Vagina (tissue), 2 donors: Measurements from ENCODE around the gene B3GNT3.

Source experiments
- CTCF ChIP-seq, 3 experiments: fragments of 450-650 bp in 2 of 3; fragments of 200-600 bp in 1 of 3; sonication (generic) in 1 of 3; IDR thresholded peaks; one replicate each; pipeline ENCODE4 v1.5.1; 2017 to 2019; ENCODE audit warnings: antibody characterized with exemption in 3 of 3, mild to moderate bottlenecking in 2 of 3, moderate library complexity in 2 of 3
- POLR2AphosphoS5 ChIP-seq, 2 donors: sonication (generic); formaldehyde crosslinking; IDR thresholded peaks; one replicate each; pipeline ENCODE4 v1.9.0; 2017; ENCODE audit warnings: antibody characterized with exemption in 2 of 2, mild to moderate bottlenecking in 2 of 2, low read depth in 1 of 2; ENCODE audit not compliant: insufficient read depth in 1 of 2

GRCh38 chr19:17842663-17843291, 47.8 kb downstream of the B3GNT3 start:
- no peak for TF ChIP-seq CTCF (IDR thresholded peaks at IDR 0.05)
- no peak for TF ChIP-seq POLR2AphosphoS5 (IDR thresholded peaks at IDR 0.05; ENCODE audit: insufficient read depth in 1 of 2, low read depth in 1 of 2)
